Measurements from ENCODE around the gene JARID2.
"Not testable (repeated sequence)": the region's sequence is repeated elsewhere in the genome, so short reads cannot be mapped to it uniquely, and the experiment has no call there.

JARID2 gene

DNA sequence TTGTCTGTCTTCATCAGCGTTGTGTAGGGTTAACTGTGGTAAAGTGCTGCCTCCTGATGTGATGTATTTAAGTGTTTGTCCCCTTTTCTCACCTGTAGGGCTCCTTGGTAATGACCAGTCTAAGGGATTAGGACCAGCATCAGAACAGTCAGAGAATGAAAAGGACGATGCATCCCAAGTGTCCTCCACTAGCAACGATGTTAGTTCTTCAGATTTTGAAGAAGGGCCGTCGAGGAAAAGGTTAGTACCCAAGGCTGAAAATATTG, 164.2 kb downstream of the JARID2 start:
- TF ChIP-seq, protein P1, sequence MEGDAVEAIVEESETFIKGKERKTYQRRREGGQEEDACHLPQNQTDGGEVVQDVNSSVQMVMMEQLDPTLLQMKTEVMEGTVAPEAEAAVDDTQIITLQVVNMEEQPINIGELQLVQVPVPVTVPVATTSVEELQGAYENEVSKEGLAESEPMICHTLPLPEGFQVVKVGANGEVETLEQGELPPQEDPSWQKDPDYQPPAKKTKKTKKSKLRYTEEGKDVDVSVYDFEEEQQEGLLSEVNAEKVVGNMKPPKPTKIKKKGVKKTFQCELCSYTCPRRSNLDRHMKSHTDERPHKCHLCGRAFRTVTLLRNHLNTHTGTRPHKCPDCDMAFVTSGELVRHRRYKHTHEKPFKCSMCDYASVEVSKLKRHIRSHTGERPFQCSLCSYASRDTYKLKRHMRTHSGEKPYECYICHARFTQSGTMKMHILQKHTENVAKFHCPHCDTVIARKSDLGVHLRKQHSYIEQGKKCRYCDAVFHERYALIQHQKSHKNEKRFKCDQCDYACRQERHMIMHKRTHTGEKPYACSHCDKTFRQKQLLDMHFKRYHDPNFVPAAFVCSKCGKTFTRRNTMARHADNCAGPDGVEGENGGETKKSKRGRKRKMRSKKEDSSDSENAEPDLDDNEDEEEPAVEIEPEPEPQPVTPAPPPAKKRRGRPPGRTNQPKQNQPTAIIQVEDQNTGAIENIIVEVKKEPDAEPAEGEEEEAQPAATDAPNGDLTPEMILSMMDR (IDR thresholded peaks at IDR 0.05; ENCODE audit: extremely low read depth, insufficient read depth, missing control alignments), result no peak
- in situ Hi-C loops (cut with MboI; ENCODE audit: low pct_unique_long_range_greater_than_20kb, low sequenced_read_pairs, unreplicated experiment), result no loop called here
- no peak for DNase-seq (ENCODE audit: low spot score)

DNA sequence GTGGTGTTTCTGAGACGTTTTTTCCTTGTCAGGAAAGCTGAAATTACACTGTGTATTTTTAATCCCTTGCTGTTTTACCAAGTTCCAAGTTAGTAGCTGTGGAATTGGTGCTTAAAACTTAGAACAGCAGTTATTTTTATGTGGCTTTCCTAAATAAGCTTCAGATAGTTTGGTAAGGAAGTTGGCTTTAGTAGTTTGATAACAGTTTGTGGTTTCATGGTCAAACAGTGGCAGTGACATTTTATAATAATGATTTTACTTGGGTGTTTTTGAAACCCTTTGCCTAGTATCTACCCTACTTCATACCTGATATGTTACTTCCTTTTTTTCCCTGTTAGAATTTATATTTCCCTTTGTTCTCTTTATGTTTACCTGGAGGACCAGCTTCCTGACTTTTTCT, 164.9 kb downstream of the JARID2 start:
- in situ Hi-C loops (cut with MboI; ENCODE audit: low pct_unique_long_range_greater_than_20kb, low sequenced_read_pairs, unreplicated experiment), result no loop called here
- no peak for DNase-seq (ENCODE audit: low spot score)
- TF ChIP-seq, protein P1 (IDR thresholded peaks at IDR 0.05; ENCODE audit: extremely low read depth, insufficient read depth, missing control alignments), result no peak

DNA sequence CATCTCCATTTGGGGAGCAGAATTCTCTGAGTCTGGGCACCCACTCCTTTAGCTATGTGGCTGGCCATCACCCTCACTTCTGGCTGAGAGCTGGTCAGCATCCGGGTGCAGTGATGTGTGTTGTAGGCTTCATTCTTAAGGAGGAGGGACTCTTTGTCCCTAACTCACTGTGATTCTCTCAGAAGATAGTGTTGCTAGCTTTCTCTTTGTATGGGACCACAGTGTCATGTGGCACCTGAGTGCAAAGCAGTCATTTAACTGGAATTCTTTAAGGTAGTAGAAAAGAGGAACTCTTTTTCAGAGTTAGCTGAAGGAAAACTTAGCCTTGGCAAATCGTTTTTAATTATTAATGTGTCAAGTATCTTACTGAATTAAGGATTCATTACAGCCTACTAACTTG, 165.9 kb downstream of the JARID2 start:
- no peak for DNase-seq (ENCODE audit: low spot score)
- TF ChIP-seq, protein P1 (IDR thresholded peaks at IDR 0.05; ENCODE audit: extremely low read depth, insufficient read depth, missing control alignments), result no peak
- in situ Hi-C loops (cut with MboI; ENCODE audit: low pct_unique_long_range_greater_than_20kb, low sequenced_read_pairs, unreplicated experiment), result no loop called here

DNA sequence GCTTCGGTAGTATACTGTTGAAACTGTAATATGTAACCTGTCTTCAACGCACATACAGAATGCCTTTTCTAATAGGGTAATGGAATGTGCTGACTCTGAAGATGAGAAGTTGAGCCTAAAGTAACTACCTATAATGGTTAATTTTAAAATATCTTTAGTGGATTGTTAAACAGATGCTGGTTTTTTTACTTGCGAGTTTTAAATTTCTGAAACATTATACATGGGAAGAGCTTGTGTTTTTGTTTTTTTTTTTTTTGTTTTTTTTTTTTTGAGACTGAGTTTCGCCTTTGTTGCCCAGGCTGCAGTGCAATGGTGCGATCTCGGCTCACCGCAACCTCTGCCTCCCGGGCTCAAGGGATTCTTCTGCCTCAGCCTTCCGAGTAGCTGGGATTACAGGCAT, 166.9 kb downstream of the JARID2 start:
- TF ChIP-seq, protein P1 (IDR thresholded peaks at IDR 0.05; ENCODE audit: extremely low read depth, insufficient read depth, missing control alignments), result no peak
- DNase-seq (ENCODE audit: low spot score), result no peak
- in situ Hi-C loops (cut with MboI; ENCODE audit: low pct_unique_long_range_greater_than_20kb, low sequenced_read_pairs, unreplicated experiment), result no loop called here

DNA sequence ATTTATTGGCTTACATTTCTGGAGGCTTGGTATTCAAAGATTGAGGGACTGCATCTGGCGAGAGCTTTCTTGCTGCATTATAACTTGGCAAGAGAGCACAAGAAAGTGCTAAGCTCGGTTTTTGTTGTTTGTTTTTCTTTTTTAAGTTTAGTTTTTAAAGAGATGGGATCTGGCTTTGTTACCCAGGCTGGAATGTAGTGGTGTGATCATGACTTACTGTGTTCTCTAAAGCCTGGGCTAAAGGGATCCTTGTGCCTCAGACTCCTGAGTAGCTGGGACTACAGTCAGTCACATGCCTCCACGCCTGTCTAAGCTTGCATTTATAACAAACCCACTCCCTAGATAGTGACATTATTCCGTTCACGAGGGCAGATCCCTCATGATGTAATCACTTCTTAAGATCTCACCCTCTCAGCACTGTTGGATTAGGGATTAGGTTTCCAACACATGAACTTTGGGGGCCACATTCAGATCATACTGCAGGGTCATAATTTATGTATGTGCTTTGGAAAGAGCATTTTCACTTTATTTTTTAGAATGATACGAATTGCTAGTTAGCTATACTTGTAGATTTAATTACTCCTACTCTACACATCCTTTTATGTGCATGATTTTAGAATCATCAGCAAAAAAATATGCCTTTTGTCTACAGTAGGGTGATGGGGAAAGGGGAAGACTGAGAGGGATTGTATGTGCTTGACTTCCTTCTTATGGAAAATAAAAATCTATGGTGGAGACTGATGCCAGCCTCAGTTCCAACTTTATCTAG, 167.8 kb downstream of the JARID2 start:
- TF ChIP-seq, protein P1 (IDR thresholded peaks at IDR 0.05; ENCODE audit: extremely low read depth, insufficient read depth, missing control alignments), result no peak
- in situ Hi-C loops (cut with MboI; ENCODE audit: low pct_unique_long_range_greater_than_20kb, low sequenced_read_pairs, unreplicated experiment), result no loop called here
- DNase-seq (ENCODE audit: low spot score), result no peak

DNA sequence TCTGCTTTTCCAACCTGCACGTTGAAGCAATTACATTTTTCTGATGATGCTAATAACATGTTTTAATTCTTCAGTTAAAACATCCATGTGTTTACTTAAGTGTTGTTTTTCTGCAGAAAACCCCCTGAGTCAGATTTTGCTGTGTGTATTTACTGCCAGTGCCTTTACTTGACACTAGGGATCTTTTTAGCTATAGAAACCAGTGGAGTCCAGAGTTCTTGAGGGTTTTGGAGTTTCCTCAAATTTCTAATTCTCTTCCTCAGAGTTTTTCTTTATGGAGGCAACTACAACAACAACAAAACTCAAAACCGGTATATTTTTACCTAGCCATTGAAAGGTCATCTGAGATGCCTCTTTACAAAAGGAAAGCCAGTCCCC, 168.4 kb downstream of the JARID2 start:
- in situ Hi-C loops (cut with MboI; ENCODE audit: low pct_unique_long_range_greater_than_20kb, low sequenced_read_pairs, unreplicated experiment), result no loop called here
- no peak for DNase-seq (ENCODE audit: low spot score)
- TF ChIP-seq, protein P1 (IDR thresholded peaks at IDR 0.05; ENCODE audit: extremely low read depth, insufficient read depth, missing control alignments), result no peak

DNA sequence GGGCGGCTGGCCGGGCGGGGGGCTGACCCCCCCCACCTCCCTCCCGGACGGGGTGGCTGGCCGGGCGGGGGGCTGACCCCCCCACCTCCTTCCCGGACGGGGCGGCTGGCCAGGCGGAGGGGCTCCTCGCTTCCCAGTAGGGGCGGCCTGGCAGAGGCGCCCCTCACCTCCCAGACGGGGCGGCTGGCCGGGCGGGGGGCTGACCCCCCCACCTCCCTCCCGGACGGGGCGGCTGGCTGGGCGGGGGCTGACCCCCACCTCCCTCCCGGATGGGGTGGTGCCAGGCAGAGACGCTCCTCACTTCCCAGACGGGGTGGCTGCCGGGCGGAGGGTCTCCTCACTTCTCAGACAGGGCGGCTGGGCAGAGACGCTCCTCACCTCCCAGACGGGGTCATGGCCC, 169.8 kb downstream of the JARID2 start:
- in situ Hi-C loops (cut with MboI; ENCODE audit: low pct_unique_long_range_greater_than_20kb, low sequenced_read_pairs, unreplicated experiment); DNase-seq (ENCODE audit: low spot score): not testable (repeated sequence)
